ENCODE measurements around the gene CLSTN2. TPM values are rescaled to one million over a fixed set of nuclear protein-coding genes. Genes with fewer than 3 reads are reported as not detected.

Gene CLSTN2
- total and polyA plus RNA-seq, 2 of the 8 experiments (the other 6 are each of a cell fraction or from before 2014, with no cell fraction given) = 0.39 to 0.52 TPM

GRCh38 chr3:140545197-140545596 is 610.2 kb downstream of the CLSTN2 start:
- H4K20me1 ChIP-seq (replicated peaks in 1 of 2; ENCODE audit: control insufficient read depth in 1 of 2, insufficient read depth in 2 of 2, low read length in 2 of 2) = no peaks in the 10 kb centered on the region
- CTCF ChIA-PET (ENCODE audit: partially characterized antibody) = interaction anchor here (0.6 to 1.5 kb wide), 4 partner anchors 271 to 560 kb away, joined by 3 to 4 read pairs (median 4); no protein-coding TSS in a partner anchor
- H4K5ac ChIP-seq (ENCODE audit: insufficient read length, low read depth, low read length) = no peak overlapping the region
- H4K8ac ChIP-seq (ENCODE audit: extremely low read depth, insufficient read depth, low read length) = no peak overlapping the region
- no peak overlapping the region for H2BK5ac ChIP-seq (ENCODE audit: low read depth, low read length)
- no peak for FAIRE-seq
- no peak overlapping the region for H3K27ac ChIP-seq (ENCODE audit: low read depth, low read length)
- H2BK20ac ChIP-seq (ENCODE audit: low read length) = no peak overlapping the region
- no peak overlapping the region for H3K56ac ChIP-seq (replicated peaks; ENCODE audit: insufficient read length, low read depth, low read length)
- no peak overlapping the region for H3K9ac ChIP-seq (replicated peaks in 1 of 4; ENCODE audit: extremely low read depth in 1 of 4, low read depth in 3 of 4, low read length in 3 of 4)
- WGBS, 2 experiments (ENCODE audit: extremely low coverage in 1 of 2, insufficient coverage in 1 of 2, insufficient read length in 1 of 2, insufficient replicate concordance in 2 of 2, low coverage in 1 of 2, low lambda C conversion rate in 2 of 2, missing lambda C conversion rate in 1 of 2) = 79% methylated on average over 1 of the region's 1 CpG; no CpG with 5 or more reads in 1 of the 2 experiments
- no peaks in the 10 kb centered on the region for H3K9me3 ChIP-seq (ENCODE audit: insufficient read depth in 2 of 2, low read depth in 1 of 2, low read length in 1 of 2)
- H4K91ac ChIP-seq (replicated peaks; ENCODE audit: insufficient read length, low read length) = no peak overlapping the region
- H3K79me1 ChIP-seq (ENCODE audit: low read depth, low read length) = no peaks in the 10 kb centered on the region
- no peak overlapping the region for H3K14ac ChIP-seq (ENCODE audit: insufficient read length)
- H2BK120ac ChIP-seq (replicated peaks; ENCODE audit: low read depth, low read length) = no peak overlapping the region
- no peaks in the 10 kb centered on the region for H3K36me3 ChIP-seq (ENCODE audit: control insufficient read depth in 2 of 4, insufficient read depth in 4 of 4, low read length in 3 of 4)
- no peaks in the 10 kb centered on the region for H3K4me1 ChIP-seq (replicated peaks in 1 of 4; ENCODE audit: control insufficient read depth in 3 of 4, insufficient read depth in 4 of 4, low read length in 3 of 4)
- no peak for DNase-seq (ENCODE audit: low read depth in 1 of 2, low spot score in 2 of 2)
- H3K4ac ChIP-seq (replicated peaks; ENCODE audit: insufficient read length, low read depth, low read length) = no peak overlapping the region
- H3K23ac ChIP-seq (ENCODE audit: insufficient read length) = no peak overlapping the region
- no peak overlapping the region for H3K18ac ChIP-seq (ENCODE audit: extremely low read depth, low read length)
- H3K79me2 ChIP-seq (ENCODE audit: control insufficient read depth in 1 of 2, insufficient read depth in 2 of 2, low read length in 2 of 2) = no peaks in the 10 kb centered on the region
- H3K23me2 ChIP-seq (ENCODE audit: low read depth, low read length) = no peaks in the 10 kb centered on the region
- H3K27me3 ChIP-seq (replicated peaks in 1 of 4; ENCODE audit: control insufficient read depth in 3 of 4, extremely low read depth in 1 of 4, insufficient read depth in 3 of 4, low read length in 3 of 4) = no peaks in the 10 kb centered on the region; a peak in 1 of 7 replicates
- H3K4me2 ChIP-seq (ENCODE audit: insufficient read depth in 1 of 2, low read depth in 2 of 2, low read length in 2 of 2) = no peak overlapping the region
- no peak overlapping the region for H2AFZ ChIP-seq (ENCODE audit: low read length)
- H2BK15ac ChIP-seq (ENCODE audit: low read length) = no peak overlapping the region
- H2AK5ac ChIP-seq (ENCODE audit: low read depth, low read length) = no peak overlapping the region
- H3K4me3 ChIP-seq (ENCODE audit: extremely low read depth in 1 of 4, insufficient read depth in 2 of 4, low read depth in 3 of 4, low read length in 4 of 4) = no peak overlapping the region
- POLR2A ChIA-PET (ENCODE audit: partially characterized antibody) = no interaction called here
- H2BK12ac ChIP-seq (ENCODE audit: low read depth, low read length) = no peak overlapping the region
- no peak for TF ChIP-seq CTCF (IDR thresholded peaks at IDR 0.05; ENCODE audit: control extremely low read depth in 1 of 3, insufficient read depth in 1 of 3, low read depth in 1 of 3, low read length in 3 of 3)

All from H1 (cell line).